ENCODE results near the gene HAGHL.

DNA sequence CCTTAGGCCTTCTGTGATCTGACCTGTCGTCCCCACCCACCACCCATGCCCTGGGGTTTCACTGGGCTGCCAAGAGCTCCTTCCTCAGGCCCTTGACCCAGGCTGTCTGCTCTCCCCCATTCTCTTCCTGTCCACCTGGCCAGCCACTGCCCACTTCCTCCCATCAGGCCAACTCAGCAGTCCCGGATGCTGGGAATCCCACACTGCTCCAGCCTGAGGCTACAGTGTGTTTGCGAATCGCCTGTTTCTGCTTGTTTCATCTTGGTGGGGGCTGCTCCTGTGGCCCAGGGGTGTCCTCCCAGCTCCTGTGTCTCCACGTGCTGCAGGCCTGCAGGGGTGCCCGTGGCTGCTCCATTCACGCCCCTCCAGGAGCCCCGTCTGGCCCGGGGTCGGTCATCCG, 12.8 kb upstream of the HAGHL start:
- TF ChIP-seq, protein P1, sequence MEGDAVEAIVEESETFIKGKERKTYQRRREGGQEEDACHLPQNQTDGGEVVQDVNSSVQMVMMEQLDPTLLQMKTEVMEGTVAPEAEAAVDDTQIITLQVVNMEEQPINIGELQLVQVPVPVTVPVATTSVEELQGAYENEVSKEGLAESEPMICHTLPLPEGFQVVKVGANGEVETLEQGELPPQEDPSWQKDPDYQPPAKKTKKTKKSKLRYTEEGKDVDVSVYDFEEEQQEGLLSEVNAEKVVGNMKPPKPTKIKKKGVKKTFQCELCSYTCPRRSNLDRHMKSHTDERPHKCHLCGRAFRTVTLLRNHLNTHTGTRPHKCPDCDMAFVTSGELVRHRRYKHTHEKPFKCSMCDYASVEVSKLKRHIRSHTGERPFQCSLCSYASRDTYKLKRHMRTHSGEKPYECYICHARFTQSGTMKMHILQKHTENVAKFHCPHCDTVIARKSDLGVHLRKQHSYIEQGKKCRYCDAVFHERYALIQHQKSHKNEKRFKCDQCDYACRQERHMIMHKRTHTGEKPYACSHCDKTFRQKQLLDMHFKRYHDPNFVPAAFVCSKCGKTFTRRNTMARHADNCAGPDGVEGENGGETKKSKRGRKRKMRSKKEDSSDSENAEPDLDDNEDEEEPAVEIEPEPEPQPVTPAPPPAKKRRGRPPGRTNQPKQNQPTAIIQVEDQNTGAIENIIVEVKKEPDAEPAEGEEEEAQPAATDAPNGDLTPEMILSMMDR (IDR thresholded peaks at IDR 0.05; ENCODE audit: poor library complexity) = no peak
- TF ChIP-seq EZH2 (IDR thresholded peaks at IDR 0.05; ENCODE audit: borderline replicate concordance) (no peak), EZH2phosphoT487 (IDR thresholded peaks at IDR 0.05; ENCODE audit: low read depth, severe bottlenecking, unreplicated experiment) (no peak)
